ENCODE measurements around the gene SDHAF3.
"Not testable (repeated sequence)": the region's sequence is repeated elsewhere in the genome, so short reads cannot be mapped to it uniquely, and the experiment has no call there.

SDHAF3 gene

GRCh38 chr7:97166308-97166707 is 48.8 kb downstream of the SDHAF3 start:
- H3K4me3 ChIP-seq (ENCODE audit: low read depth, low read length), result no peak overlapping the region
- TF ChIP-seq CTCF (IDR thresholded peaks at IDR 0.05; ENCODE audit: low read depth, low read length), result no peak

GRCh38 chr7:97167176-97167575 is 49.7 kb downstream of the SDHAF3 start:
- no peak overlapping the region for H3K4me3 ChIP-seq (ENCODE audit: low read depth, low read length)
- TF ChIP-seq CTCF (IDR thresholded peaks at IDR 0.05; ENCODE audit: low read depth, low read length), result no peak

- H3K4me3 ChIP-seq (ENCODE audit: low read depth, low read length), result no peak overlapping the region
- no peak for TF ChIP-seq CTCF (IDR thresholded peaks at IDR 0.05; ENCODE audit: low read depth, low read length)
Observed at GRCh38 chr7:97167749-97168148, 50.3 kb downstream of the SDHAF3 start.

- TF ChIP-seq CTCF (IDR thresholded peaks at IDR 0.05; ENCODE audit: low read depth, low read length), result no peak
- H3K4me3 ChIP-seq (ENCODE audit: low read depth, low read length), result no peak overlapping the region
Observed at GRCh38 chr7:97174303-97174702, 56.8 kb downstream of the SDHAF3 start.

GRCh38 chr7:97179454-97180104 is 62.1 kb downstream of the SDHAF3 start:
- TF ChIP-seq CTCF (IDR thresholded peaks at IDR 0.05; ENCODE audit: low read depth, low read length), result peak; percentile 62
- H3K4me3 ChIP-seq (ENCODE audit: low read depth, low read length), result no peak overlapping the region

- no peak for TF ChIP-seq CTCF (IDR thresholded peaks at IDR 0.05; ENCODE audit: low read depth, low read length)
Observed at GRCh38 chr7:97187067-97187466, 69.6 kb downstream of the SDHAF3 start.

GRCh38 chr7:97196174-97196573 is 78.7 kb downstream of the SDHAF3 start:
- not testable (repeated sequence) for H3K4me3 ChIP-seq (ENCODE audit: low read depth, low read length)

More at GRCh38 chr7:97187067-97187466, 69.6 kb downstream of the SDHAF3 start:
- no peak overlapping the region for H3K4me3 ChIP-seq (ENCODE audit: low read depth, low read length)

- H3K4me3 ChIP-seq (ENCODE audit: low read depth, low read length), result no peak overlapping the region
- no peak for TF ChIP-seq CTCF (IDR thresholded peaks at IDR 0.05; ENCODE audit: low read depth, low read length)
Observed at GRCh38 chr7:97198596-97198995, 81.1 kb downstream of the SDHAF3 start.

Measured in WI38 (cell line).